OCI-M2 (cell line): ENCODE results near the gene BEST2.

Experiments
- DNase-seq: peaks from one replicate; lab custom pipeline; 2025; ENCODE audit not compliant: unreplicated experiment; lab: John Stamatoyannopoulos, UW

The BEST2 gene

GRCh38 chr19:12766051-12766521 lies 14.5 kb downstream of the BEST2 start:
- DNase-seq = no peak

GRCh38 chr19:12767150-12767549 lies 15.6 kb downstream of the BEST2 start:
- DNase-seq = no peak

GRCh38 chr19:12767666-12768065 lies 16.1 kb downstream of the BEST2 start:
- DNase-seq = no peak

- DNase-seq = no peak
Observed at GRCh38 chr19:12769689-12770088, 18.1 kb downstream of the BEST2 start.

- DNase-seq = no peak
Observed at GRCh38 chr19:12770922-12771321, 19.3 kb downstream of the BEST2 start.

- no peak for DNase-seq
Observed at GRCh38 chr19:12772323-12772722, 20.7 kb downstream of the BEST2 start.

GRCh38 chr19:12773571-12773970 lies 22.0 kb downstream of the BEST2 start:
- DNase-seq = no peak

GRCh38 chr19:12774588-12775555 lies 23.3 kb downstream of the BEST2 start, which contains the start of gene HOOK2:
TSS of gene HOOK2 (minus strand) at chr19:12775552. CDS start at chr19:12775449, 103 bp downstream.
- DNase-seq = no peak

- DNase-seq = no peak
Observed at GRCh38 chr19:12777217-12778016, 25.8 kb downstream of the BEST2 start.

GRCh38 chr19:12778017-12778904 lies 26.7 kb downstream of the BEST2 start:
- DNase-seq = no peak

GRCh38 chr19:12778905-12779161 lies 27.2 kb downstream of the BEST2 start:
- no peak for DNase-seq

GRCh38 chr19:12779162-12779993 lies 27.8 kb downstream of the BEST2 start:
- no peak for DNase-seq

GRCh38 chr19:12782174-12782423 lies 30.5 kb downstream of the BEST2 start:
- DNase-seq = no peak

- DNase-seq = no peak
Observed at GRCh38 chr19:12782424-12783290, 31.1 kb downstream of the BEST2 start.

- no peak for DNase-seq
Observed at GRCh38 chr19:12783291-12783848, 31.8 kb downstream of the BEST2 start.

GRCh38 chr19:12783849-12784393 lies 32.3 kb downstream of the BEST2 start:
- no peak for DNase-seq

- no peak for DNase-seq
Observed at GRCh38 chr19:12784394-12784870, 32.8 kb downstream of the BEST2 start.

GRCh38 chr19:12784871-12785430 lies 33.4 kb downstream of the BEST2 start:
- no peak for DNase-seq
